Endothelial cell of umbilical vein (primary cell): ENCODE data around the gene MAG. TPM values are rescaled to one million over a fixed set of nuclear protein-coding genes. Genes with fewer than 3 reads are reported as not detected.

Source experiments
- BruUV-seq: library from RNA; stranded (reverse); fragments of 400-500 nt; replicated peaks from 2 replicates; lab custom pipeline; 2021; lab: Mats Ljungman, UMichigan
- CTCF ChIA-PET: fragments of 300-600, 350-600 bp; sonication (Branson Sonifier 250); formaldehyde crosslinking; loops from one replicate; lab custom pipeline; 2021; ENCODE audit warnings: antibody characterized with exemption, inconsistent platforms; lab: Charles Lee
- POLR2A ChIA-PET: fragments of 300-600, 350-600 bp; sonication (Branson Sonifier 250); formaldehyde crosslinking; loops from one replicate; lab custom pipeline; 2021; ENCODE audit warnings: antibody characterized with exemption, inconsistent platforms; lab: Charles Lee
- DNase-seq: peaks from one replicate; pipeline ENCODE4 v3.0.0-alpha.2; 2011; ENCODE audit warnings: low read depth, low spot score
- FAIRE-seq: peaks from 2 replicates; lab custom pipeline; 2011; peaks lifted over from hg19 to GRCh38; lab: Jason Lieb, UNC
- H2AFZ ChIP-seq: 2 replicates; pipeline ENCODE4 v1.6.0; 2012; ENCODE audit warnings: low read depth, low read length, control low read depth, inconsistent platforms
- H3K27ac ChIP-seq: 2 replicates; pipeline ENCODE4 v1.5.1; 2011; ENCODE audit warnings: low read depth, mild to moderate bottlenecking, control low read depth, low read length, moderate library complexity; ENCODE audit not compliant: insufficient read depth
- H3K27me3 ChIP-seq, 2 experiments: 2 replicates each; pipeline versions ENCODE4 v1.6.0 to v1.6.1; 2011; ENCODE audit warnings: low read length in 2 of 2, mixed read lengths in 1 of 2; ENCODE audit not compliant: control insufficient read depth in 2 of 2, insufficient read depth in 2 of 2
- H3K36me3 ChIP-seq, 2 experiments: 2 replicates in 1 of 2; 3 replicates in 1 of 2; pipeline ENCODE4 v1.5.1; 2011; ENCODE audit warnings: low read length in 2 of 2, mild to moderate bottlenecking in 1 of 2, moderate library complexity in 1 of 2; ENCODE audit not compliant: control insufficient read depth in 2 of 2, insufficient read depth in 2 of 2; ENCODE audit errors: extremely low read depth in 1 of 2
- H3K4me1 ChIP-seq: 3 replicates; pipeline ENCODE4 v1.5.1; 2011; ENCODE audit warnings: mild to moderate bottlenecking, low read length; ENCODE audit not compliant: control insufficient read depth, insufficient read depth; ENCODE audit errors: extremely low read depth
- H3K4me2 ChIP-seq: 2 replicates; pipeline ENCODE4 v1.6.1; 2011; ENCODE audit warnings: low read length, control low read depth, mixed read lengths; ENCODE audit not compliant: insufficient read depth
- H3K4me3 ChIP-seq, 3 experiments: fragments of 200-600 bp in 1 of 3; sonication (generic), shearing (Covaris generic) in 1 of 3; replicated peaks in 1 of 3; 2 replicates each; pipeline ENCODE4 v1.5.1; 2011 to 2016; ENCODE audit warnings: control low read depth in 3 of 3, low read length in 3 of 3, mild to moderate bottlenecking in 2 of 3, inconsistent platforms in 1 of 3, low read depth in 1 of 3, moderate library complexity in 1 of 3; ENCODE audit not compliant: insufficient read depth in 1 of 3
- H3K79me2 ChIP-seq: 2 replicates; pipeline ENCODE4 v1.6.0; 2012; ENCODE audit warnings: low read length, inconsistent platforms; ENCODE audit not compliant: control insufficient read depth, insufficient read depth
- H3K9ac ChIP-seq: replicated peaks from 2 replicates; pipeline ENCODE3; 2011; ENCODE audit warnings: low read length, control low read depth; ENCODE audit not compliant: insufficient read depth; ENCODE audit errors: extremely low read depth
- H3K9me1 ChIP-seq: replicated peaks from 3 replicates; pipeline ENCODE4 v1.6.0; 2011; ENCODE audit warnings: mild to moderate bottlenecking, low read length; ENCODE audit not compliant: control insufficient read depth, insufficient read depth; ENCODE audit errors: extremely low read depth
- H3K9me3 ChIP-seq: replicated peaks from 2 replicates; pipeline ENCODE4 v1.5.1; 2012; ENCODE audit warnings: low read length, inconsistent platforms; ENCODE audit not compliant: control insufficient read depth, insufficient read depth
- H4K20me1 ChIP-seq: replicated peaks from 2 replicates; pipeline ENCODE3; 2011; ENCODE audit warnings: mild to moderate bottlenecking, low read length; ENCODE audit not compliant: control insufficient read depth, insufficient read depth; ENCODE audit errors: extremely low read depth
- CTCF ChIP-seq, 2 donors: IDR thresholded peaks; 1 replicate in 1 of 2; 2 replicates in 1 of 2; pipeline ENCODE4 v1.5.1; 2011; ENCODE audit warnings: low read length in 2 of 2, mild to moderate bottlenecking in 2 of 2, moderate library complexity in 2 of 2, control low read depth in 1 of 2, inconsistent platforms in 1 of 2, low read depth in 1 of 2; ENCODE audit not compliant: insufficient read depth in 1 of 2; ENCODE audit errors: extremely low read depth in 1 of 2
- EZH2 ChIP-seq: IDR thresholded peaks from 2 replicates; pipeline ENCODE4 v1.6.1; 2012; ENCODE audit warnings: borderline replicate concordance, low read depth, mild to moderate bottlenecking, moderate library complexity, low read length, inconsistent platforms; ENCODE audit not compliant: severe bottlenecking
- FOS ChIP-seq: IDR thresholded peaks from 2 replicates; pipeline ENCODE4 v1.6.1; 2011; ENCODE audit warnings: mild to moderate bottlenecking, low read length, moderate library complexity, borderline replicate concordance; ENCODE audit not compliant: insufficient read depth
- GATA2 ChIP-seq: IDR thresholded peaks from 2 replicates; pipeline ENCODE4 v1.7.0; 2011; ENCODE audit warnings: low read depth, mild to moderate bottlenecking, moderate library complexity, mixed read lengths, low read length; ENCODE audit not compliant: insufficient read length, insufficient read depth
- JUN ChIP-seq: IDR thresholded peaks from 2 replicates; pipeline ENCODE4 v1.6.1; 2011; ENCODE audit warnings: borderline replicate concordance, low read depth; ENCODE audit not compliant: insufficient read length, insufficient read depth
- MAX ChIP-seq: IDR thresholded peaks from 2 replicates; pipeline ENCODE4 v1.6.1; 2011; ENCODE audit not compliant: insufficient read depth, insufficient read length
- MYC ChIP-seq: IDR thresholded peaks from one replicate; pipeline ENCODE4 v1.6.1; 2011; ENCODE audit warnings: mild to moderate bottlenecking, low read depth, low read length
- POLR2A ChIP-seq: IDR thresholded peaks from 2 replicates; pipeline ENCODE4 v1.6.1; 2012; ENCODE audit warnings: low read depth, mild to moderate bottlenecking, control low read depth, low read length
- POLR2AphosphoS5 ChIP-seq: IDR thresholded peaks from 2 replicates; pipeline ENCODE4 v1.6.1; 2012; ENCODE audit warnings: low read depth, mild to moderate bottlenecking, control low read depth, low read length, moderate library complexity; ENCODE audit not compliant: insufficient read depth
- dilution Hi-C: fragments of 300-500 bp; cut with MboI; formaldehyde crosslinking; loops from one replicate; pipeline ENCODE4 v1.15.0; 2019; ENCODE audit warnings: low sequenced_read_pairs; ENCODE audit not compliant: extremely low pct_ligation_motif_present
- intact Hi-C: fragments of 100-400 bp; cut with micrococcal nuclease; formaldehyde crosslinking; loops from one replicate; pipeline ENCODE4 v1.10.0; 2022
- polyA plus RNA-seq, 4 experiments: library from polyadenylated mRNA; depleted of rRNA in 3 of 4; stranded (reverse) in 3 of 4; unstranded in 1 of 4; fragments of >200 nt; gene quantifications; 2 replicates each; pipeline versions ENCODE4 v1.2.1 to v1.2.3, GENCODE V29; 2011 to 2012; ENCODE audit warnings: missing spikeins in 1 of 4
- total RNA-seq: library from RNA; stranded (reverse); gene quantifications from 2 replicates; pipeline ENCODE4 v1.2.3, GENCODE V29; 2021

The MAG gene
- total and polyA plus RNA-seq, 2 donors (not counting 3 experiments of a cell fraction or from before 2014, with no cell fraction given) = not detected

- H4K20me1 ChIP-seq = no peaks in the 10 kb centered on the region
- TF ChIP-seq CTCF (IDR thresholded peaks at IDR 0.05; ENCODE audit: extremely low read depth in 1 of 2, insufficient read depth in 1 of 2, low read depth in 1 of 2, low read length in 2 of 2) (no peak), EZH2 (no peak), FOS (no peak), JUN (no peak), POLR2A (no peak), MAX (no peak), MYC (no peak), GATA2 (no peak), POLR2AphosphoS5 (no peak)
- H3K79me2 ChIP-seq = no peaks in the 10 kb centered on the region
- H3K9ac ChIP-seq = no peak overlapping the region
- ChIA-PET CTCF (interaction anchor here (0.8 to 1.8 kb wide), 2 partner anchors 118 to 145 kb away, joined by 3 to 8 read pairs; no protein-coding TSS in a partner anchor), POLR2A (no interaction called here)
- H3K36me3 ChIP-seq = no peaks in the 10 kb centered on the region
- dilution Hi-C loops = no loop called here
- H3K9me3 ChIP-seq = no peaks in the 10 kb centered on the region
- no peak for DNase-seq
- no peak overlapping the region for H3K4me3 ChIP-seq
- H3K27me3 ChIP-seq = no peaks in the 10 kb centered on the region
- H3K4me2 ChIP-seq = no peak overlapping the region
- intact Hi-C loops = no loop called here
- H3K9me1 ChIP-seq = no peaks in the 10 kb centered on the region
- no peak for FAIRE-seq
- H3K27ac ChIP-seq = no peak overlapping the region
- no peak overlapping the region for H2AFZ ChIP-seq
- BruUV-seq = no TSS peak
- no peaks in the 10 kb centered on the region for H3K4me1 ChIP-seq
Measured at GRCh38 chr19:35349614-35350521, 57.9 kb downstream of the MAG start.
